Activated CD4-positive, alpha-beta T cell treated with anti-CD3 and anti-CD28 coated beads, Interleukin-2, Interleukin-4, amounts not matched to agents 100 ng/mL and 50 ng/mL, durations not matched to agents 16 hours and 8 hours (primary cell): ENCODE measurements around the gene ZNF385D.
"Not testable (repeated sequence)": the region's sequence is repeated elsewhere in the genome, so short reads cannot be mapped to it uniquely, and the experiment has no call there.

ENCODE experiments used
- DNase-seq: peaks from one replicate; pipeline ENCODE4 v3.0.0-alpha.2; 2020; ENCODE audit warnings: low spot score

Gene ZNF385D

GRCh38 chr3:21387142-21387826 lies 363.7 kb downstream of the ZNF385D start:
- DNase-seq: not testable (repeated sequence)

GRCh38 chr3:21378036-21378435 lies 373.0 kb downstream of the ZNF385D start:
- DNase-seq: not testable (repeated sequence)

- no peak for DNase-seq
Measured at GRCh38 chr3:21377071-21377769, 373.8 kb downstream of the ZNF385D start.

GRCh38 chr3:21372316-21372715 lies 378.7 kb downstream of the ZNF385D start:
- DNase-seq: no peak
